Measurements from ENCODE around the gene SLAMF8. TPM values are rescaled to one million over a fixed set of nuclear protein-coding genes. Genes with fewer than 3 reads are reported as not detected.
A peak's percentile ranks its signal among the peaks of the same experiment; 100 is the strongest.

Gene SLAMF8
- total and polyA plus RNA-seq, 2 of the 8 experiments (the other 6 are each of a cell fraction or from before 2014, with no cell fraction given), result not detected

DNA sequence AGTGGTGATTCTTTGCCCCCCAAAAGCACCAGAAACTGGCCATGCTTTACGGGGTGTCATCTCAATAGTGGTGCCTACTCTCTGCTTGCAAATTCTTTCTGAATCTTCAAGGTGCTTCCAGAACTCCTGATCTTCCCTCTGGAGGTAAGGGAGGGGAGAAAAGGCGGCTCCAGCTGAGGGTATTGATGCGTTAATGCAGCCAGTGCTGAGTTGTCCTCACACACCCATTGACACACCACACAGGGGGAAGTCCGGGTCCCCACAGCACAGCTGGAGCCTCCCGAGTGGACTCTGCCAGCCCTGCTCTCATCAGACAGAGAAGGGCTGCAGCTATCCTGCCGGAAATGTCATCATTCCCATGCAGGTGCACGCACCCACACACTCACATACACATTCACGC is 34.5 kb downstream of the SLAMF8 start:
- Histone ChIP-seq H3K79me2 (ENCODE audit: control insufficient read depth in 1 of 2, insufficient read depth in 2 of 2, low read length in 2 of 2) (no peaks in the 10 kb centered on the region), H3K23me2 (ENCODE audit: low read depth, low read length) (no peaks in the 10 kb centered on the region), H3K4me1 (replicated peaks in 1 of 4; ENCODE audit: control insufficient read depth in 3 of 4, insufficient read depth in 4 of 4, low read length in 3 of 4) (peaks cover 0 to 2% (median 0%) of the 10 kb centered on the region in 4 experiments; a peak in 2 of 7 replicates), H3K4ac (replicated peaks; ENCODE audit: insufficient read length, low read depth, low read length) (no peak overlapping the region), H2BK12ac (ENCODE audit: low read depth, low read length) (no peak overlapping the region; the same call in 1 of the 2 replicates), H2BK20ac (ENCODE audit: low read length) (no peak overlapping the region), H2BK15ac (ENCODE audit: low read length) (no peak overlapping the region), H3K4me3 (ENCODE audit: extremely low read depth in 1 of 4, insufficient read depth in 2 of 4, low read depth in 3 of 4, low read length in 4 of 4) (no peak overlapping the region), H2BK5ac (ENCODE audit: low read depth, low read length) (0 out of 2 replicates have a peak overlapping the region, but pooled peaks have one; percentile 35), H3K56ac (replicated peaks; ENCODE audit: insufficient read length, low read depth, low read length) (no peak overlapping the region), H3K4me2 (ENCODE audit: insufficient read depth in 1 of 2, low read depth in 2 of 2, low read length in 2 of 2) (no peak overlapping the region), H2BK120ac (replicated peaks; ENCODE audit: low read depth, low read length) (no peak overlapping the region), H3K18ac (ENCODE audit: extremely low read depth, low read length) (no peak overlapping the region), H4K5ac (ENCODE audit: insufficient read length, low read depth, low read length) (no peak overlapping the region), H3K23ac (ENCODE audit: insufficient read length) (no peak overlapping the region), H3K9me3 (ENCODE audit: insufficient read depth in 2 of 2, low read depth in 1 of 2, low read length in 1 of 2) (no peaks in the 10 kb centered on the region), H3K14ac (ENCODE audit: insufficient read length) (no peak overlapping the region), H4K8ac (ENCODE audit: extremely low read depth, insufficient read depth, low read length) (no peak overlapping the region), H3K27me3 (replicated peaks in 1 of 4; ENCODE audit: control insufficient read depth in 3 of 4, extremely low read depth in 1 of 4, insufficient read depth in 3 of 4, low read length in 3 of 4) (peaks cover 0 to 3% (median 1%) of the 10 kb centered on the region in 4 experiments; a peak in 4 of 7 replicates), H4K20me1 (replicated peaks in 1 of 2; ENCODE audit: control insufficient read depth in 1 of 2, insufficient read depth in 2 of 2, low read length in 2 of 2) (no peaks in the 10 kb centered on the region), H4K91ac (replicated peaks; ENCODE audit: insufficient read length, low read length) (no peak overlapping the region), H2AFZ (ENCODE audit: low read length) (no peak overlapping the region), H3K79me1 (ENCODE audit: low read depth, low read length) (no peaks in the 10 kb centered on the region), H3K27ac (ENCODE audit: low read depth, low read length) (no peak overlapping the region), H3K9ac (replicated peaks in 1 of 4; ENCODE audit: extremely low read depth in 1 of 4, low read depth in 3 of 4, low read length in 3 of 4) (no peak overlapping the region), H3K36me3 (ENCODE audit: control insufficient read depth in 2 of 4, insufficient read depth in 4 of 4, low read length in 3 of 4) (no peaks in the 10 kb centered on the region), H2AK5ac (ENCODE audit: low read depth, low read length) (no peak overlapping the region)
- WGBS, 2 experiments (ENCODE audit: extremely low coverage in 1 of 2, insufficient coverage in 1 of 2, insufficient read length in 1 of 2, insufficient replicate concordance in 2 of 2, low coverage in 1 of 2, low lambda C conversion rate in 2 of 2, missing lambda C conversion rate in 1 of 2), result 77% methylated on average over 8 of the region's 8 CpGs; no CpG with 5 or more reads in 1 of the 2 experiments
- no peak for DNase-seq (ENCODE audit: low read depth in 1 of 2, low spot score in 2 of 2)
- CTCF ChIA-PET (ENCODE audit: partially characterized antibody), result interaction anchor here (1.0 to 14.8 kb wide), 5 partner anchors 10 to 146 kb away, joined by 3 to 111 read pairs (median 10); no protein-coding TSS in a partner anchor
- no peak for FAIRE-seq
- POLR2A ChIA-PET (ENCODE audit: partially characterized antibody), result no interaction called here
- TF ChIP-seq KDM1A (IDR thresholded peaks at IDR 0.05; ENCODE audit: borderline replicate concordance, low read length) (no peak), PHF8 (conservative IDR thresholded peaks at IDR 0.05; ENCODE audit: low read depth, low read length) (no peak), RBBP5 (IDR thresholded peaks at IDR 0.05; ENCODE audit: borderline replicate concordance, low read depth, low read length) (no peak), FOSL1 (IDR thresholded peaks at IDR 0.05; ENCODE audit: insufficient read depth, low read depth, low read length) (no peak), JUN (IDR thresholded peaks at IDR 0.05; ENCODE audit: low read depth, low read length) (no peak), MAFK (IDR thresholded peaks at IDR 0.05; ENCODE audit: low read depth, low read length) (no peak), RNF2 (IDR thresholded peaks at IDR 0.05; ENCODE audit: borderline replicate concordance, low read depth, low read length, missing control alignments, poor library complexity, severe bottlenecking) (no peak), CREB1 (IDR thresholded peaks at IDR 0.05) (no peak), RXRA (IDR thresholded peaks at IDR 0.05; ENCODE audit: insufficient read depth, low read depth, low read length) (no peak), TEAD4 (IDR thresholded peaks at IDR 0.05; ENCODE audit: low read depth, low read length) (no peak), CHD2 (IDR thresholded peaks at IDR 0.05; ENCODE audit: low read length) (no peak), SUZ12 (IDR thresholded peaks at IDR 0.05; ENCODE audit: low read length) (no peak), KDM4A (IDR thresholded peaks at IDR 0.05; ENCODE audit: low read depth, low read length, severe bottlenecking) (no peak)
- TF ChIP-seq, protein P1, sequence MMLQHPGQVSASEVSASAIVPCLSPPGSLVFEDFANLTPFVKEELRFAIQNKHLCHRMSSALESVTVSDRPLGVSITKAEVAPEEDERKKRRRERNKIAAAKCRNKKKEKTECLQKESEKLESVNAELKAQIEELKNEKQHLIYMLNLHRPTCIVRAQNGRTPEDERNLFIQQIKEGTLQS (IDR thresholded peaks at IDR 0.05; ENCODE audit: insufficient read depth, low read depth, low read length), result no peak
